MCF 10A (cell line): ENCODE measurements around the gene CAPN7. TPM values are rescaled to one million over a fixed set of nuclear protein-coding genes. Genes with fewer than 3 reads are reported as not detected.

ENCODE experiments used
- BruUV-seq: library from RNA; stranded (reverse); fragments of 400-500 nt; replicated peaks from 2 replicates; lab custom pipeline; 2021; lab: Mats Ljungman, UMichigan
- CTCF ChIA-PET: fragments of 300-600 bp; sonication (Branson Sonifier 250); formaldehyde crosslinking; extraction: SDS; loops from one replicate; lab custom pipeline; 2021; ENCODE audit warnings: antibody characterized with exemption, inconsistent platforms; lab: Yijun Ruan, JAX
- POLR2A ChIA-PET: fragments of 300-600, 350-650 bp; sonication (Branson Sonifier 250); formaldehyde crosslinking; extraction: SDS; loops from one replicate; lab custom pipeline; 2020; ENCODE audit warnings: antibody characterized with exemption, inconsistent platforms; lab: Yijun Ruan, JAX
- DNase-seq: peaks from one replicate; pipeline ENCODE4 v3.0.0-alpha.2; 2018; ENCODE audit not compliant: unreplicated experiment
- H3K27ac Mint-ChIP-seq: one replicate; pipeline ENCODE4 v1.8.0; 2022; ENCODE audit warnings: mild to moderate bottlenecking, low read depth, mixed read lengths; ENCODE audit not compliant: unreplicated experiment
- H3K27me3 Mint-ChIP-seq: one replicate; pipeline ENCODE4 v1.8.0; 2022; ENCODE audit warnings: mixed read lengths; ENCODE audit not compliant: insufficient read depth, unreplicated experiment
- H3K36me3 Mint-ChIP-seq: one replicate; pipeline ENCODE4 v1.8.0; 2022; ENCODE audit warnings: mild to moderate bottlenecking, moderate library complexity, mixed read lengths; ENCODE audit not compliant: insufficient read depth, unreplicated experiment
- H3K4me1 Mint-ChIP-seq: one replicate; pipeline ENCODE4 v1.8.0; 2022; ENCODE audit warnings: mixed read lengths; ENCODE audit not compliant: insufficient read depth, unreplicated experiment
- H3K4me3 Mint-ChIP-seq: one replicate; pipeline ENCODE4 v1.8.0; 2022; ENCODE audit warnings: mild to moderate bottlenecking, moderate library complexity, mixed read lengths; ENCODE audit not compliant: unreplicated experiment
- H3K9me3 Mint-ChIP-seq: one replicate; pipeline ENCODE4 v1.8.0; 2022; ENCODE audit warnings: mixed read lengths; ENCODE audit not compliant: unreplicated experiment
- CTCF ChIP-seq: fragments of 200-600 bp; IDR thresholded peaks from one replicate; pipeline ENCODE4 v1.8.0; 2022; ENCODE audit warnings: antibody characterized with exemption, mild to moderate bottlenecking; ENCODE audit not compliant: unreplicated experiment
- intact Hi-C: fragments of 100-400 bp; cut with micrococcal nuclease; formaldehyde crosslinking; loops from 2 replicates; pipeline ENCODE4 v1.14.1; 2022
- total RNA-seq: library from RNA; stranded (reverse); gene quantifications from 2 replicates; pipeline ENCODE4 v1.2.3, GENCODE V29; 2022

Gene CAPN7
- total RNA-seq, 1 experiment from 2014 or later = 48.4 TPM

GRCh38 chr3:15286022-15286421 lies 80.0 kb downstream of the CAPN7 start:
- POLR2A ChIA-PET = interaction anchor here (0.7 to 2.0 kb wide), 2 partner anchors 10 to 28 kb away, joined by 3 to 6 read pairs; no protein-coding TSS in a partner anchor
- no peak for DNase-seq
- Mint-ChIP-seq H3K4me1 (peaks cover 20% of the 10 kb centered on the region), H3K4me3 (no peak overlapping the region), H3K36me3 (no peaks in the 10 kb centered on the region), H3K27ac (no peak overlapping the region), H3K9me3 (no peaks in the 10 kb centered on the region), H3K27me3 (no peaks in the 10 kb centered on the region)
- intact Hi-C loops = no loop called here
- CTCF ChIA-PET = interaction anchor here (1.7 to 2.1 kb wide), 3 partner anchors 12 to 119 kb away, joined by 6 to 7 read pairs (median 7); no protein-coding TSS in a partner anchor
- no TSS peak for BruUV-seq
- TF ChIP-seq CTCF = no peak

DNA sequence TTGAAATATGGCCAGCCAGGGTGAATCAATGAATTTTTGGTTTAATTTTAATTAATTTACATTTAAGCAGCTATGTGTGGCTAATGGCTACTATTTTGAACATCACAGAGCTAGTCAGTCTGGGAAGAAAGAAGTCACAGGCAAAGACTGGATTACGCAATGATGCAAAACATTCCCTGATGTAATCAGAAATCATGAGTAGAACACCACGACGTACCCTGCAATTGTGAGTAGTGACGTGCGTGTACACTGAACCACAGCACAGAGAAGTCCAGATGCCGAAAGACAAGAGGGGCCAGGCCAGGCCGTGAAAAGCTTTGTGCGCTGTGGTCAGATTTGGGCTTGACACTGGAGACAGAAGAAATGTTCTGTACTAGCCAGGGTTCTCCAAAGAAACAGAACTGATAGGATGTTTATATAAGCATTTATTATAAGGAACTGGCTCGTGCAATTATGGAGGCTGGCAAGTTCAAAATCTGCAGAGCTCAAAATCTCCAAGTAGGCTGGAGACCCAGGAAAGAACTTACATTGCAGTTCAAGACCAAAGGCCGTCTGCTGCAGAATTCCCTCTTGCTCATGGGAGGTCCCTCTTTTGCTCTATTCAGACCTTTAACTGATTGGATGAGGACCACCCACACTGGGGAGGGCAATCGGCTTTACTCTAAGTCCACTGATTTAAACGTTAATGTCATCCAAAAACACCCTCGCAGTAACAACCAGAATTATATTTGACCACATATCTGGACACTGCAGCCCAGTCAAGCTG lies 81.7 kb downstream of the CAPN7 start:
- ChIA-PET CTCF (interaction anchor here (0.6 to 2.1 kb wide), 9 partner anchors 14 to 118 kb away, joined by 3 to 7 read pairs (median 5); partner anchors contain the start of gene SH3BP5), POLR2A (interaction anchor here (0.7 to 3.6 kb wide), 10 partner anchors 11 to 45 kb away, joined by 3 to 19 read pairs (median 6); partner anchors contain the start of gene SH3BP5)
- intact Hi-C loops = no loop called here
- Mint-ChIP-seq H3K27me3 (no peaks in the 10 kb centered on the region), H3K36me3 (no peaks in the 10 kb centered on the region), H3K27ac (peak overlapping the region; percentile 27), H3K4me1 (peaks cover 20% of the 10 kb centered on the region), H3K4me3 (no peak overlapping the region), H3K9me3 (no peaks in the 10 kb centered on the region)
- no TSS peak for BruUV-seq
- peak; percentile 80 for DNase-seq
- TF ChIP-seq CTCF = no peak

- Mint-ChIP-seq H3K4me3 (no peak overlapping the region), H3K36me3 (no peaks in the 10 kb centered on the region), H3K27ac (no peak overlapping the region), H3K27me3 (no peaks in the 10 kb centered on the region), H3K9me3 (no peaks in the 10 kb centered on the region), H3K4me1 (peaks cover 20% of the 10 kb centered on the region)
- intact Hi-C loops = no loop called here
- DNase-seq = no peak
- no TSS peak for BruUV-seq
- TF ChIP-seq CTCF = no peak
- CTCF ChIA-PET = interaction anchor here (0.6 to 2.1 kb wide), 5 partner anchors 20 to 117 kb away, joined by 3 to 7 read pairs (median 5); no protein-coding TSS in a partner anchor
- POLR2A ChIA-PET = interaction anchor here (0.6 to 3.6 kb wide), 6 partner anchors 12 to 32 kb away, joined by 3 to 19 read pairs (median 6); no protein-coding TSS in a partner anchor
Observed at GRCh38 chr3:15288331-15289035, 82.4 kb downstream of the CAPN7 start.

DNA sequence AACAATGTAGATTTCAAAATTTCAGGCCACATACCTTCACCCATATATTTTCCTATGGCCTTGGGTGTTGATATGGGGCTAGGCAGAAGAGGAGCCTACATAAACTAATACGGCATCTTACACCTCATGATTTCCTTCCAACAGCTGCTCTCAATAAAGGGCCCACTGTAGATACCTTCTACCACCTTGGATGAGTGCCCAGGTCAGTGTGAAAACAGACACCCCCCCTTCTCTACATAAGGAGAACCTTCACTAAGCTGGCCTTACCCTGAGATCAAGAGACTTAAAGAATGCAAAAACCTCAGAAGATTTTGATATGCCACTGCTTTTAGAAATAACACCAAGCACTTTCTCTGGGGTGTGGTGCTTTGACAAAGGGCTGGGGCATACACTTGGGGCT lies 83.6 kb downstream of the CAPN7 start:
- Mint-ChIP-seq H3K4me3 (no peak overlapping the region), H3K27ac (no peak overlapping the region), H3K27me3 (no peaks in the 10 kb centered on the region), H3K4me1 (peaks cover 11% of the 10 kb centered on the region), H3K9me3 (no peaks in the 10 kb centered on the region), H3K36me3 (no peaks in the 10 kb centered on the region)
- no TSS peak for BruUV-seq
- intact Hi-C loops = no loop called here
- ChIA-PET CTCF (interaction anchor here (1.3 kb wide), 1 partner anchor 43 kb away, joined by 3 read pairs; no protein-coding TSS in a partner anchor), POLR2A (interaction anchor here (1.3 to 3.6 kb wide), 3 partner anchors 11 to 21 kb away, joined by 3 to 19 read pairs (median 6); no protein-coding TSS in a partner anchor)
- no peak for DNase-seq
- TF ChIP-seq CTCF = no peak
